ENCODE data around the gene LRRC32. TPM values are rescaled to one million over a fixed set of nuclear protein-coding genes. Genes with fewer than 3 reads are reported as not detected.
A peak's percentile ranks its signal among the peaks of the same experiment; 100 is the strongest.

The LRRC32 gene
- total RNA-seq, 1 experiment from 2014 or later, result 0.46 TPM

GRCh38 chr11:76614471-76615179 lies 55.9 kb downstream of the LRRC32 start:
- H3K27me3 Mint-ChIP-seq (ENCODE audit: low read depth), result peaks cover 6% of the 10 kb centered on the region; the same call in 1 of the 2 replicates
- H3K27me3 ChIP-seq (ENCODE audit: insufficient read depth, low read length), result no peaks in the 10 kb centered on the region
- no peak overlapping the region for H4K91ac ChIP-seq (ENCODE audit: insufficient read length, low read depth, low read length)
- no peak for TF ChIP-seq CTCF (conservative IDR thresholded peaks at IDR 0.05)
- H4K20me1 ChIP-seq (ENCODE audit: control insufficient read depth, insufficient read depth, insufficient read length), result no peaks in the 10 kb centered on the region
- H3K14ac ChIP-seq (ENCODE audit: insufficient read depth, low read length), result no peak overlapping the region
- H3K9me3 ChIP-seq (ENCODE audit: control insufficient read depth, low read depth, low read length), result no peaks in the 10 kb centered on the region
- H2AFZ ChIP-seq (ENCODE audit: low read length), result no peak overlapping the region
- peak overlapping the region; percentile 26 for H3K18ac ChIP-seq (ENCODE audit: insufficient read length, low read depth, low read length)
- no peak overlapping the region for H3K9ac ChIP-seq (ENCODE audit: extremely low read depth, insufficient read length, low read length)
- no peak overlapping the region for H2BK12ac ChIP-seq (ENCODE audit: insufficient read length, low read depth, low read length)
- peaks cover 8 to 9% of the 10 kb centered on the region in 2 experiments for H3K9me3 Mint-ChIP-seq
- no peak overlapping the region for H2BK5ac ChIP-seq (ENCODE audit: insufficient read length, low read length)
- H3K27ac Mint-ChIP-seq, result no peak overlapping the region; a peak in 1 of 7 replicates
- no peak overlapping the region for H3K27ac ChIP-seq (ENCODE audit: insufficient read length, low read depth, low read length)
- H3K4me3 Mint-ChIP-seq, result no peak overlapping the region
- peaks cover 19 to 30% of the 10 kb centered on the region in 2 experiments for H3K4me1 Mint-ChIP-seq
- WGBS (ENCODE audit: extremely low coverage, insufficient read length, low lambda C conversion rate), result no CpG with 5 or more reads among the region's 12 CpGs
- no peak overlapping the region for H2BK20ac ChIP-seq (ENCODE audit: low read depth, low read length, poor library complexity, severe bottlenecking)
- H2AK5ac ChIP-seq (ENCODE audit: insufficient read length, low read length), result no peak overlapping the region
- H4K8ac ChIP-seq (replicated peaks; ENCODE audit: insufficient read length, low read depth, low read length), result no peak overlapping the region
- no peak overlapping the region for H4K5ac ChIP-seq (ENCODE audit: insufficient read length, low read depth, low read length)
- H3K4ac ChIP-seq (ENCODE audit: low read depth, low read length), result no peak overlapping the region
- no peak overlapping the region for H2BK120ac ChIP-seq (ENCODE audit: low read depth, low read length, poor library complexity, severe bottlenecking)
- H2BK15ac ChIP-seq (ENCODE audit: low read depth, low read length), result no peak overlapping the region
- no peak overlapping the region for H3K56ac ChIP-seq (ENCODE audit: insufficient read length, low read depth, low read length)
- H3K36me3 Mint-ChIP-seq (ENCODE audit: insufficient read depth in 1 of 3, low read depth in 3 of 3), result peaks cover 0 to 9% (median 7%) of the 10 kb centered on the region in 3 experiments; a peak in 4 of 7 replicates
- H3K79me2 ChIP-seq (ENCODE audit: insufficient read depth, low read length), result no peaks in the 10 kb centered on the region
- no peak for DNase-seq
- H3K23me2 ChIP-seq (ENCODE audit: insufficient read length, low read depth, low read length, poor library complexity, severe bottlenecking), result peaks cover 2% of the 10 kb centered on the region
- no peak overlapping the region for H3K4me2 ChIP-seq (ENCODE audit: insufficient read depth, insufficient read length, low read length)
- H3K79me1 ChIP-seq (ENCODE audit: insufficient read depth, low read depth, low read length, poor library complexity, severe bottlenecking), result no peaks in the 10 kb centered on the region
- H3K23ac ChIP-seq (ENCODE audit: insufficient read length, low read depth, low read length), result no peak overlapping the region
- no peak overlapping the region for H3T11ph ChIP-seq (ENCODE audit: low read length)
- no peaks in the 10 kb centered on the region; the same call in 1 of the 2 replicates for H3K4me1 ChIP-seq (ENCODE audit: insufficient read depth, low read length)

All from H9 (cell line).